Liver (tissue), 9 donors: ENCODE data around the gene EWSR1. TPM values are rescaled to one million over a fixed set of nuclear protein-coding genes. Genes with fewer than 3 reads are reported as not detected.

ENCODE experiments used
- DNase-seq: peaks from one replicate; pipeline ENCODE4 v3.0.0-alpha.2; 2017; ENCODE audit warnings: low spot score
- H3K27ac ChIP-seq, 2 donors: one replicate each; pipeline ENCODE4 v1.7.0; 2013; ENCODE audit warnings: inconsistent platforms in 2 of 2, low read length in 2 of 2, control low read depth in 1 of 2, low read depth in 1 of 2, mild to moderate bottlenecking in 1 of 2
- H3K27me3 ChIP-seq, 4 donors: one replicate each; pipeline versions ENCODE4 v1.6.1 to v1.7.0; 2013; ENCODE audit warnings: low read length in 3 of 4, inconsistent platforms in 1 of 4, mild to moderate bottlenecking in 1 of 4, moderate library complexity in 1 of 4; ENCODE audit not compliant: control insufficient read depth in 4 of 4, insufficient read depth in 4 of 4
- H3K36me3 ChIP-seq, 4 donors: one replicate each; pipeline versions ENCODE4 v1.6.1 to v1.7.0; 2013; ENCODE audit warnings: low read length in 3 of 4, mild to moderate bottlenecking in 3 of 4, low read depth in 1 of 4, moderate library complexity in 1 of 4; ENCODE audit not compliant: control insufficient read depth in 4 of 4, insufficient read depth in 3 of 4
- H3K4me1 ChIP-seq, 4 donors: one replicate each; pipeline versions ENCODE4 v1.6.1 to v1.7.0; 2013; ENCODE audit warnings: low read length in 3 of 4, mild to moderate bottlenecking in 3 of 4, moderate library complexity in 1 of 4; ENCODE audit not compliant: control insufficient read depth in 4 of 4, insufficient read depth in 4 of 4
- H3K4me3 ChIP-seq, 3 donors: one replicate each; pipeline versions ENCODE4 v1.6.1 to v1.7.0; 2013; ENCODE audit warnings: low read length in 3 of 3, control low read depth in 1 of 3, low read depth in 1 of 3, mild to moderate bottlenecking in 1 of 3
- H3K9ac ChIP-seq, 2 donors: one replicate each; pipeline ENCODE4 v1.7.0; 2013; ENCODE audit warnings: low read length in 2 of 2, mild to moderate bottlenecking in 2 of 2, moderate library complexity in 2 of 2, control low read depth in 1 of 2, low read depth in 1 of 2
- H3K9me3 ChIP-seq, 4 donors: one replicate each; pipeline versions ENCODE4 v1.6.1 to v1.7.0; 2013; ENCODE audit warnings: low read length in 3 of 4; ENCODE audit not compliant: control insufficient read depth in 4 of 4
- ATF3 ChIP-seq: IDR thresholded peaks from 2 replicates; pipeline ENCODE4 v1.6.1; 2016; ENCODE audit warnings: antibody characterized with exemption
- CTCF ChIP-seq: fragments of 150-350 bp; IDR thresholded peaks from 2 replicates; pipeline ENCODE4 v1.5.1; 2017; ENCODE audit warnings: improper control_type of control experiment, low read depth, low read length; ENCODE audit not compliant: missing input control
- FOXA1 ChIP-seq: IDR thresholded peaks from 2 replicates; pipeline ENCODE4 v1.6.1; 2016; ENCODE audit warnings: antibody characterized with exemption
- FOXA2 ChIP-seq: IDR thresholded peaks from 2 replicates; pipeline ENCODE4 v1.6.1; 2016; ENCODE audit warnings: antibody characterized with exemption
- GABPA ChIP-seq, 2 donors: IDR thresholded peaks in 1 of 2; conservative IDR thresholded peaks in 1 of 2; 2 replicates each; pipeline ENCODE4 v1.6.1; 2016; ENCODE audit warnings: antibody characterized with exemption in 2 of 2, mild to moderate bottlenecking in 1 of 2, moderate library complexity in 1 of 2
- HNF4A ChIP-seq, 2 donors: conservative IDR thresholded peaks; 2 replicates each; pipeline ENCODE4 v1.6.1; 2016; ENCODE audit warnings: antibody characterized with exemption in 2 of 2, mild to moderate bottlenecking in 2 of 2
- HNF4G ChIP-seq: IDR thresholded peaks from 2 replicates; pipeline ENCODE4 v1.6.1; 2016; ENCODE audit warnings: antibody characterized with exemption
- JUND ChIP-seq, 2 donors: IDR thresholded peaks; 2 replicates each; pipeline ENCODE4 v1.6.1; 2016; ENCODE audit warnings: antibody characterized with exemption in 2 of 2
- MAX ChIP-seq: IDR thresholded peaks from 2 replicates; pipeline ENCODE4 v1.6.1; 2016; ENCODE audit warnings: antibody characterized with exemption
- NR2F2 ChIP-seq: IDR thresholded peaks from 2 replicates; pipeline ENCODE4 v1.6.1; 2016; ENCODE audit warnings: antibody characterized with exemption
- RAD21 ChIP-seq, 2 donors: IDR thresholded peaks; 2 replicates each; pipeline ENCODE4 v1.6.1; 2016; ENCODE audit warnings: antibody characterized with exemption in 2 of 2, mild to moderate bottlenecking in 2 of 2
- REST ChIP-seq: IDR thresholded peaks from 2 replicates; pipeline ENCODE4 v1.6.1; 2016; ENCODE audit warnings: antibody characterized with exemption, mild to moderate bottlenecking
- RXRA ChIP-seq, 2 donors: IDR thresholded peaks; 2 replicates each; pipeline ENCODE4 v1.6.1; 2017 to 2018; ENCODE audit warnings: antibody characterized with exemption in 2 of 2, mild to moderate bottlenecking in 1 of 2
- SP1 ChIP-seq: IDR thresholded peaks from 2 replicates; pipeline ENCODE4 v1.6.1; 2018; ENCODE audit warnings: antibody characterized with exemption, mild to moderate bottlenecking
- YY1 ChIP-seq: IDR thresholded peaks from 2 replicates; pipeline ENCODE4 v1.6.1; 2016; ENCODE audit warnings: antibody characterized with exemption, mild to moderate bottlenecking
- ZBTB33 ChIP-seq: IDR thresholded peaks from 2 replicates; pipeline ENCODE4 v1.6.1; 2016; ENCODE audit warnings: antibody characterized with exemption
- WGBS: extraction: QIAGEN DNeasy Blood & Tissue Kit; methylation state at CpG from one replicate; pipeline ENCODE4 v1.1.7; 2013; 5-methylcytosine and 5-hydroxymethylcytosine counted together
- polyA plus RNA-seq, 2 donors: library from polyadenylated mRNA; stranded (reverse) in 1 of 2; unstranded in 1 of 2; fragments of 200-250 nt in 1 of 2; fragments of >200 nt in 1 of 2; fragmentation: Nextera tagmentation in 1 of 2; extraction: Ambion mirVana in 1 of 2; gene quantifications; one replicate each; pipeline versions ENCODE4 v1.2.1 to v1.2.3, GENCODE V29; 2013 to 2015
- total RNA-seq, 2 donors: library from RNA; depleted of rRNA; stranded (reverse); fragments of >200 nt; gene quantifications; one replicate each; pipeline ENCODE4 v1.2.3, GENCODE V29; 2014
- donor health status: healthy.
- donor health status: healthy.
- donor health status: healthy.
- donor health status: healthy.
- donor health status: healthy.

Gene EWSR1
- total and polyA plus RNA-seq, 4 donors = 64.8 to 134 (median 78.3) TPM

- Histone ChIP-seq H3K27me3 (no peaks in the 10 kb centered on the region), H3K9me3 (no peaks in the 10 kb centered on the region), H3K27ac (no peak overlapping the region), H3K4me3 (no peak overlapping the region), H3K9ac (no peak overlapping the region), H3K36me3 (peaks cover 17 to 80% (median 71%) of the 10 kb centered on the region in 4 donors), H3K4me1 (no peaks in the 10 kb centered on the region)
- WGBS = 94% methylated on average over 3 of the region's 3 CpGs
- no peak for DNase-seq
- TF ChIP-seq HNF4A (conservative IDR thresholded peaks at IDR 0.05) (no peak), FOXA2 (no peak), GABPA (IDR thresholded peaks at IDR 0.05 in 1 of 2, conservative IDR thresholded peaks at IDR 0.05 in 1 of 2) (no peak), CTCF (no peak), ZBTB33 (no peak), SP1 (no peak), HNF4G (no peak), RAD21 (IDR thresholded peaks at IDR 0.05) (no peak)
These were observed 16.1 kb downstream of the EWSR1 start for GRCh38 chr22:29284196-29284595.

- H3K9me3 ChIP-seq = no peaks in the 10 kb centered on the region
These were observed 20.8 kb downstream of the EWSR1 start for GRCh38 chr22:29288837-29289236.

More at GRCh38 chr22:29288837-29289236, 20.8 kb downstream of the EWSR1 start:
- H3K27ac ChIP-seq = no peak overlapping the region
- peaks cover 25 to 85% (median 83%) of the 10 kb centered on the region in 4 donors for H3K36me3 ChIP-seq
- no peak for DNase-seq
- TF ChIP-seq RAD21 (IDR thresholded peaks at IDR 0.05) (no peak), YY1 (no peak), RXRA (IDR thresholded peaks at IDR 0.05) (no peak), HNF4G (no peak), REST (no peak), MAX (no peak), ATF3 (no peak), JUND (IDR thresholded peaks at IDR 0.05) (no peak), FOXA1 (no peak), SP1 (no peak), HNF4A (conservative IDR thresholded peaks at IDR 0.05) (no peak), GABPA (IDR thresholded peaks at IDR 0.05 in 1 of 2, conservative IDR thresholded peaks at IDR 0.05 in 1 of 2) (no peak), NR2F2 (no peak)
- H3K4me3 ChIP-seq = no peak overlapping the region
- no peaks in the 10 kb centered on the region for H3K27me3 ChIP-seq
- no peak overlapping the region for H3K9ac ChIP-seq
- 71% methylated on average over 2 of the region's 2 CpGs for WGBS
- H3K4me1 ChIP-seq = no peaks in the 10 kb centered on the region
